H9 (cell line): ENCODE measurements around the gene CRACDL. TPM values are rescaled to one million over a fixed set of nuclear protein-coding genes. Genes with fewer than 3 reads are reported as not detected.

Experiments used
- DNase-seq: peaks from one replicate; pipeline ENCODE4 v3.0.0-alpha.2; 2017
- H2AFZ ChIP-seq: one replicate; pipeline ENCODE4 v1.6.1; 2013; ENCODE audit warnings: mild to moderate bottlenecking, low read length, control low read depth, moderate library complexity
- H2AK5ac ChIP-seq: 2 replicates; pipeline ENCODE4 v1.6.1; 2013; ENCODE audit warnings: low read length, control low read depth, mixed read lengths; ENCODE audit not compliant: insufficient read length
- H2BK120ac ChIP-seq: one replicate; pipeline ENCODE4 v1.6.1; 2013; ENCODE audit warnings: low read depth, mild to moderate bottlenecking, low read length, control low read depth, inconsistent platforms; ENCODE audit not compliant: poor library complexity, severe bottlenecking
- H2BK12ac ChIP-seq: 2 replicates; pipeline ENCODE4 v1.6.1; 2013; ENCODE audit warnings: low read length, control low read depth, mixed read lengths, low read depth; ENCODE audit not compliant: insufficient read length
- H2BK15ac ChIP-seq: 2 replicates; pipeline ENCODE4 v1.6.1; 2013; ENCODE audit warnings: low read depth, low read length, control low read depth
- H2BK20ac ChIP-seq: one replicate; pipeline ENCODE4 v1.6.1; 2013; ENCODE audit warnings: low read depth, mild to moderate bottlenecking, low read length, control low read depth, inconsistent platforms; ENCODE audit not compliant: poor library complexity, severe bottlenecking
- H2BK5ac ChIP-seq: 2 replicates; pipeline ENCODE4 v1.6.1; 2013; ENCODE audit warnings: low read length, control low read depth, mixed read lengths; ENCODE audit not compliant: insufficient read length
- H3K14ac ChIP-seq: 2 replicates; pipeline ENCODE4 v1.6.1; 2013; ENCODE audit warnings: low read length, control low read depth; ENCODE audit not compliant: insufficient read depth
- H3K18ac ChIP-seq: 2 replicates; pipeline ENCODE4 v1.6.1; 2013; ENCODE audit warnings: low read depth, mild to moderate bottlenecking, mixed read lengths, low read length, control low read depth; ENCODE audit not compliant: insufficient read length
- H3K23ac ChIP-seq: 2 replicates; pipeline ENCODE4 v1.6.1; 2013; ENCODE audit warnings: low read length, control low read depth, mixed read lengths, low read depth; ENCODE audit not compliant: insufficient read length
- H3K23me2 ChIP-seq: 2 replicates; pipeline ENCODE4 v1.6.1; 2013; ENCODE audit warnings: low read depth, mild to moderate bottlenecking, mixed read lengths, low read length, control low read depth; ENCODE audit not compliant: insufficient read length, poor library complexity, severe bottlenecking
- H3K27ac ChIP-seq: 2 replicates; pipeline ENCODE4 v1.5.1; 2013; ENCODE audit warnings: low read length, control low read depth, mixed read lengths, low read depth; ENCODE audit not compliant: insufficient read length
- H3K27me3 ChIP-seq: 2 replicates; pipeline ENCODE4 v1.6.1; 2013; ENCODE audit warnings: low read length, control low read depth, inconsistent platforms; ENCODE audit not compliant: insufficient read depth
- H3K4ac ChIP-seq: 2 replicates; pipeline ENCODE4 v1.6.1; 2013; ENCODE audit warnings: low read depth, mild to moderate bottlenecking, control low read depth, inconsistent platforms, low read length, moderate library complexity
- H3K4me1 ChIP-seq: 2 replicates; pipeline ENCODE4 v1.6.1; 2013; ENCODE audit warnings: low read length, control low read depth, inconsistent platforms; ENCODE audit not compliant: insufficient read depth
- H3K4me2 ChIP-seq: 2 replicates; pipeline ENCODE4 v1.6.1; 2013; ENCODE audit warnings: low read length, control low read depth, mixed read lengths; ENCODE audit not compliant: insufficient read length, insufficient read depth
- H3K56ac ChIP-seq: 2 replicates; pipeline ENCODE4 v1.6.1; 2013; ENCODE audit warnings: low read depth, mild to moderate bottlenecking, mixed read lengths, low read length, control low read depth; ENCODE audit not compliant: insufficient read length
- H3K79me1 ChIP-seq: 2 replicates; pipeline ENCODE4 v1.6.1; 2013; ENCODE audit warnings: low read depth, mild to moderate bottlenecking, moderate library complexity, low read length, control low read depth, inconsistent platforms; ENCODE audit not compliant: insufficient read depth, poor library complexity, severe bottlenecking
- H3K79me2 ChIP-seq: 2 replicates; pipeline ENCODE4 v1.6.1; 2013; ENCODE audit warnings: low read length, control low read depth, inconsistent platforms; ENCODE audit not compliant: insufficient read depth
- H3K9ac ChIP-seq: 2 replicates; pipeline ENCODE4 v1.6.1; 2013; ENCODE audit warnings: low read length, control low read depth, mixed read lengths; ENCODE audit not compliant: insufficient read length; ENCODE audit errors: extremely low read depth
- H3K9me3 ChIP-seq: one replicate; pipeline ENCODE4 v1.6.1; 2013; ENCODE audit warnings: low read depth, low read length, inconsistent platforms; ENCODE audit not compliant: control insufficient read depth
- H3T11ph ChIP-seq: one replicate; pipeline ENCODE4 v1.6.1; 2013; ENCODE audit warnings: mild to moderate bottlenecking, low read length, control low read depth, inconsistent platforms
- H4K20me1 ChIP-seq: one replicate; pipeline ENCODE4 v1.6.1; 2013; ENCODE audit not compliant: control insufficient read depth, insufficient read length, insufficient read depth
- H4K5ac ChIP-seq: 2 replicates; pipeline ENCODE4 v1.6.1; 2013; ENCODE audit warnings: low read depth, mild to moderate bottlenecking, mixed read lengths, low read length, control low read depth; ENCODE audit not compliant: insufficient read length
- H4K8ac ChIP-seq: replicated peaks from 2 replicates; pipeline ENCODE4 v1.6.1; 2013; ENCODE audit warnings: low read length, control low read depth, mixed read lengths, low read depth; ENCODE audit not compliant: insufficient read length
- H4K91ac ChIP-seq: 2 replicates; pipeline ENCODE4 v1.6.1; 2013; ENCODE audit warnings: low read depth, mild to moderate bottlenecking, moderate library complexity, mixed read lengths, low read length, control low read depth; ENCODE audit not compliant: insufficient read length
- H3K27ac Mint-ChIP-seq, 3 experiments: 2 replicates in 2 of 3; 3 replicates in 1 of 3; pipeline ENCODE4 v1.8.0; 2020 to 2021; ENCODE audit warnings: mixed read lengths in 3 of 3, mild to moderate bottlenecking in 1 of 3, moderate library complexity in 1 of 3
- H3K27me3 Mint-ChIP-seq: 2 replicates; pipeline ENCODE4 v1.8.0; 2021; ENCODE audit warnings: low read depth, mild to moderate bottlenecking, moderate library complexity, mixed read lengths
- H3K36me3 Mint-ChIP-seq, 3 experiments: 2 replicates in 2 of 3; 3 replicates in 1 of 3; pipeline ENCODE4 v1.8.0; 2020 to 2021; ENCODE audit warnings: low read depth in 3 of 3, mixed read lengths in 3 of 3; ENCODE audit not compliant: insufficient read depth in 1 of 3
- H3K4me1 Mint-ChIP-seq, 2 experiments: 2 replicates each; pipeline ENCODE4 v1.8.0; 2020; ENCODE audit warnings: mixed read lengths in 2 of 2
- H3K4me3 Mint-ChIP-seq, 2 experiments: 2 replicates in 1 of 2; 3 replicates in 1 of 2; pipeline ENCODE4 v1.8.0; 2020 to 2021; ENCODE audit warnings: mild to moderate bottlenecking in 2 of 2, mixed read lengths in 2 of 2, moderate library complexity in 1 of 2
- H3K9me3 Mint-ChIP-seq, 2 experiments: 2 replicates in 1 of 2; 3 replicates in 1 of 2; pipeline ENCODE4 v1.8.0; 2020; ENCODE audit warnings: mild to moderate bottlenecking in 2 of 2, mixed read lengths in 2 of 2, moderate library complexity in 1 of 2
- WGBS: extraction: QIAGEN DNeasy Blood & Tissue Kit; methylation state at CpG from one replicate; pipeline ENCODE4 v1.1.7; 2013; ENCODE audit warnings: missing lambda C conversion rate, low lambda C conversion rate, mixed read lengths; ENCODE audit not compliant: insufficient read length; ENCODE audit errors: extremely low coverage; 5-methylcytosine and 5-hydroxymethylcytosine counted together
- total RNA-seq: library from RNA; stranded (reverse); gene quantifications from 2 replicates; pipeline ENCODE4 v1.2.1, GENCODE V29; 2021
- TF ChIP-seq, protein P1 (sequence below): fragments of 200-600 bp; sonication (generic); conservative IDR thresholded peaks from 3 replicates; pipeline ENCODE4 v1.8.0; 2021; ENCODE audit warnings: antibody characterized with exemption, mild to moderate bottlenecking

The CRACDL gene
- total RNA-seq, 1 experiment from 2014 or later, result 0.48 TPM

DNA sequence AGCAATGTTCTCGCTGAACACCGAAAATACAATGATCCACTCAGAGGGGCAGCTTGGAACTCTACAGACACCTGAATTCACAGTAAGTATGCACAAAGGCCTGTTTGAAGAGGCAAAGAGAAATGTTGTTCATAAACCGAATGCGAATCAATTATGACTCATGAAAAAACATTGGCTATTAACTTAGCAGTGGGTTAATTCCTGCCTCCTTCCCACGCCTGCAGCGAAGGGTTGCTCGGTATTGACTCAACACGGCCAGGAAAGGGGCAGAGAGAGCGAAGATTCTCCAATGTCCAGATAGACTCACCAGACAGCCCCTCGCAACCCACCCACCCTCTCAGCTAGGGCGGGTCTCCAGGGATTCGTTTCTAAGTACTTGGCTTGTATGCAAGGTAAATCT lies 9.4 kb downstream of the CRACDL start:
- no peak overlapping the region for H4K5ac ChIP-seq
- H4K20me1 ChIP-seq, result no peaks in the 10 kb centered on the region
- H3K27me3 ChIP-seq, result no peaks in the 10 kb centered on the region
- H3K4me3 Mint-ChIP-seq, result no peak overlapping the region
- no peaks in the 10 kb centered on the region for H3K36me3 Mint-ChIP-seq
- DNase-seq, result no peak
- H3K4me1 ChIP-seq, result no peaks in the 10 kb centered on the region
- H4K8ac ChIP-seq, result no peak overlapping the region
- no peaks in the 10 kb centered on the region for H3K79me1 ChIP-seq
- H2BK15ac ChIP-seq, result no peak overlapping the region
- no peak overlapping the region for H3K18ac ChIP-seq
- H3K9ac ChIP-seq, result no peak overlapping the region
- TF ChIP-seq, protein P1, sequence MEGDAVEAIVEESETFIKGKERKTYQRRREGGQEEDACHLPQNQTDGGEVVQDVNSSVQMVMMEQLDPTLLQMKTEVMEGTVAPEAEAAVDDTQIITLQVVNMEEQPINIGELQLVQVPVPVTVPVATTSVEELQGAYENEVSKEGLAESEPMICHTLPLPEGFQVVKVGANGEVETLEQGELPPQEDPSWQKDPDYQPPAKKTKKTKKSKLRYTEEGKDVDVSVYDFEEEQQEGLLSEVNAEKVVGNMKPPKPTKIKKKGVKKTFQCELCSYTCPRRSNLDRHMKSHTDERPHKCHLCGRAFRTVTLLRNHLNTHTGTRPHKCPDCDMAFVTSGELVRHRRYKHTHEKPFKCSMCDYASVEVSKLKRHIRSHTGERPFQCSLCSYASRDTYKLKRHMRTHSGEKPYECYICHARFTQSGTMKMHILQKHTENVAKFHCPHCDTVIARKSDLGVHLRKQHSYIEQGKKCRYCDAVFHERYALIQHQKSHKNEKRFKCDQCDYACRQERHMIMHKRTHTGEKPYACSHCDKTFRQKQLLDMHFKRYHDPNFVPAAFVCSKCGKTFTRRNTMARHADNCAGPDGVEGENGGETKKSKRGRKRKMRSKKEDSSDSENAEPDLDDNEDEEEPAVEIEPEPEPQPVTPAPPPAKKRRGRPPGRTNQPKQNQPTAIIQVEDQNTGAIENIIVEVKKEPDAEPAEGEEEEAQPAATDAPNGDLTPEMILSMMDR, result no peak
- peaks cover 5% of the 10 kb centered on the region for H3K27me3 Mint-ChIP-seq
- no peak overlapping the region for H2BK12ac ChIP-seq
- H3K9me3 Mint-ChIP-seq, result peaks cover 2 to 4% of the 10 kb centered on the region in 2 experiments; a peak in 2 of 5 replicates
- H4K91ac ChIP-seq, result no peak overlapping the region
- H2AFZ ChIP-seq, result no peak overlapping the region
- no peak overlapping the region for H2BK120ac ChIP-seq
- no peak overlapping the region for H3K56ac ChIP-seq
- H3K9me3 ChIP-seq, result no peaks in the 10 kb centered on the region
- WGBS, result no CpG with 5 or more reads among the region's 12 CpGs
- peaks cover 7 to 12% of the 10 kb centered on the region in 2 experiments for H3K4me1 Mint-ChIP-seq
- no peak overlapping the region for H3T11ph ChIP-seq
- H3K14ac ChIP-seq, result no peak overlapping the region
- no peak overlapping the region for H3K27ac ChIP-seq
- H2BK20ac ChIP-seq, result no peak overlapping the region
- H2BK5ac ChIP-seq, result no peak overlapping the region
- H3K79me2 ChIP-seq, result no peaks in the 10 kb centered on the region
- no peak overlapping the region for H3K23ac ChIP-seq
- peaks cover 2% of the 10 kb centered on the region for H3K23me2 ChIP-seq
- H3K4ac ChIP-seq, result no peak overlapping the region
- no peak overlapping the region for H3K27ac Mint-ChIP-seq
- H2AK5ac ChIP-seq, result no peak overlapping the region
- H3K4me2 ChIP-seq, result no peak overlapping the region
